Endothelial cell of hepatic sinusoid (primary cell): ENCODE data around the gene ARHGEF10L.

Experiments
- in situ Hi-C: cut with HindIII; loops from 2 replicates; pipeline ENCODE4 v1.10.0; 2017; ENCODE audit warnings: low sequenced_read_pairs

ARHGEF10L gene

DNA sequence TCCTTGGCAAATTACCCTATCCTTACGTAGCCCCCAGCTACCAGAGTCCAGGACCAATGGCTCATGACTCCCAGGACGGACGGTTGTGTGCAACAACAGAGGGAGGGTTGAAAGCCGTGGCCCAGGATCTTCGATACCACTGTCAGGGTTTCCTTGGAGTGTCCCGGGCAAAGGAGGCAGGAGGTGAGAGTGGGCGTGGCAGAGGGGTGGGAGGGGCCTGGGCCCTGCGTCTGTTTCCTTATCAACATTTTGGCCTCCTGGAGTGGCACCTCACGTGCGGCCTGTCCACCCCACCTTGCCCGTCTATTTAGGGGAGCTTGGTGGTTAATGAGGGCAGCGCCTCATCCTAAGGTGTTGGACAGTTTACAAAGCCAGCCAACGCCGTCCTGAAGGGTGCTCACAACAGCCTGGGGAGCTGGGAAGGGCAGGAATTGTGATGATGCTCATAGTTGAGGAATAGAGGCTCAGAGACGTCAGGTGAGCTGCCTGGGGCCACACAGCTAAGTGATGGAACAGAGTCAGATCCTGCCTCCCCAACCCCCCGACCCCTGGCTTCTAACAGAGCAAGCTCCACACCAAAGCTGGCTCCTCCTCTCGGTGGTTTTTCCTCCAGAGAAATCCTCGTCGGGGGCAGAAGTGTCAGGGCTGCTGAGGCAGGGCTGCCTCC lies 17.4 kb upstream of the ARHGEF10L start:
- in situ Hi-C loops: no loop called here

DNA sequence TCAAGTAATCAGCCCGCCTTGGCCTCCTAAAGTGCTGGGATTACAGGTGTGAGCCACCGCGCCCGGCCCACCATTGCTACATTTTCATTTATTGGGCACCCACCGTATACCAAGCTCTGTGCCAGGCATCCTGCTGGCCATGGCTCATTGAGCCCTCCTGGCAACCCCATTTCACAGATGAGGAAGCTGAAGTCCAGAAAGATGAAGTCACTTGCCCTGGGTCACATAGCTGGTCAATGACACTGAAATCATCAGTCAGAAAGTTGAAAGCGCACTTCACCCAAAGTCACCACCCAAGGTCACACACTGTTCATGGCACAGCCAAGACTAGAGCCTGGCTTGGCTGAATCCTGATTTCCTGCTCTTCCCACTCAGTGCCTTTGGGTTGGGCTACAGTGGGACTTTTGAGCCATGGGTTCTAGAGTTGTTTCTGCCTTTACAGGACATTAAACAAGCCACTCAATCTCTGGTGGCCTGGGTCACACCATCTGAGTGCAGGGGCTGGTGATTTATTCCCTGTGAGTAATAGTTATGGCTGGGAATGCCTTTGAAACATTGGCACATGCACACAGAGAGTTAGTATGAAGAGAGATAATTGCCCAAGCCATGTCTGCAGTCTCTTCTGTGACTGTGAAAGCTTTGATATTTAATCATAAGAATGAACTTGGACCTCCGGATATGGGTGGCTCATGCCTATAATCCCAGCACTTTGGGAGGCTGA lies 16.0 kb upstream of the ARHGEF10L start:
- in situ Hi-C loops: no loop called here

DNA sequence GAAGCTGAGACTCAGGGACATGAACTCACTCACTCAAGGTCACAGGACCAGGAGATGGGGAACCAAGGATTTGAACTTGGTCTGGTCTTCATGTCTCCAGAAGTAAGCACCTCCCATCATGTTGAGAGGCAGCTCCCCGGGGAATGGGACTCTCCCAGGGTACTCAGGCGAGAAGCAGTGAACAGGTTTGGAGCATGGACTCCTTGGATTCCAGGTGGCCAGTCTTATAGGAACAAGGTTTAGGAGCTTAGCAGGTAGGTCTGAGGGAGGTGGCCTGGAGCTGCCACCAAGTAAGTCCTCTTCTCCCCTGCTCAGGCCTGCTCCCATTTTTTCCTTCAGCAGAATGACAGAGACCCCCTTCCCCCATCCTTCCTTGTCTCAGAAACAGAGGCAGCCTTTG lies 14.9 kb upstream of the ARHGEF10L start:
- in situ Hi-C loops: no loop called here

DNA sequence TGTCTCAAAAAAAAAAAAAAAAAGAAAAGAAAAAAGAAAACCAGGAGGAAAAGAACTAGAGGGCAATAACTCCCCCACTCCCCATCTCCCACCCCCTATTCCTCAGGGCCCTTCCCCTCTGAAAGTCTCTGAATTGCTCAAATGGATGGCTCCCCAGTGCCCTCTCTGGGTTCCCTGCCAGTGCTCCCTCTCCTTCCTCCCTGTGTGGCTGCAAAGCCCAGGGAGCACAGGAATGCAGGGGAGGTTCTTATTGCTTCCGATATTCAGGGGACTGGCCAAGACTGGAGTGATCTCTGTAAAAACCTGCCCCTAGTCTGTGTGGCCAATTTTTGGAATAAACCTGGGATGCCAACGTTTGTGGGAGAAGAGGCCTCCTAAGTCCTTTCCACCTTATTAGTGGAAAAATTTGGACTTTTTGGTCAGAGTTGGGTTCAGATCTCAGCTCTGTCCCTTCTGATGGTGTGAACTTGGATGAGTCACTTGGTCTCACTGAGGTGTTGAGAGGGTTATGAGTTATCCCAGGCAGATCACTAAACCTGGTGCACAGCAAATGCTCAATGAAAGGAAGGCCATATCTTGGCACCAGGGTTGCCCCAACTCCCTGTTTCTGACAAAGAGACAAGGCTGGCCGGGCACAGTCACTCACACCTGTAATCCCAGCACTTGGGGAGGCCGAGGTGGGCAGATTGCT lies 13.4 kb upstream of the ARHGEF10L start:
- in situ Hi-C loops: no loop called here

DNA sequence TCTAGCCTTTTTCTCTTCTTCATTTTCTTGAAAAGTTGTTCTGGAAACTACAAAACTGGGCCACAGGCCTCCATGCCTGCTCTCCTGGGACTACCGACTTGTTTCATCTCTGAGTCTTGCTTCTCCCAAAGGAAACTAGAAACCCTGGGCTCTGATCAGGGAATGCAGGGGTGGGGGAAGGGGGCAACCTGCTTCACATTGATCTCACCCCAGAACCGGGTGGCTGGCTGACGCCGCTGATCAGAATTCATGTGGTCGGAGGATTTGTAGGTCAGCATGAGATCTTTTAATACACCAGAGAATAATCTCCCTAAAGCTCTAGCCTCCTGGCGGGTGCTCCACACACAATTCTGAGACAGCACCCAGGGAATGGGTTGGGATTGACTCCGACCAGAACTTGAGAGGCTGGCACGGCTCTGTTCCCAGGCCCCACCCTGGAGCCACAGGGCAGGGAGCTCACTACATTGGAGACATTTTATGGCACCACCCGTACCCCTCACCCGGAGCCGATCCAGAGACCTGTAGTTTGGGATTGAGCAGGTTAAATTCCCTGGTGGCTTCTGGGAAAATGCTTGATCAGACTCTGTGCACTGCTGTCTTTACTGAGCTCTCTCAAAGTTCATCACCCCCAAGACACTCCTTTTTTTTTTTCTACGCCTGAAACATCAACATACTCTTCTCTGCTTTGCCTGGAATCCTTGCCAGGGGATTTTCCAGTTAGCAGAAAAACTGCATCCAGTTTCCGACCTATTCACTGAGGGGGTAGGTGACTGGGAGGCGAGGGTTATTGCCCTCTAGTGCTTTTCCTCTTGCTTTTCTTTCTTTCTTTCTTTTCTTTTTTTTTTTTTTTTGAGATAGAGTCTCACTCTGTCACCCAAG lies 12.2 kb upstream of the ARHGEF10L start:
- in situ Hi-C loops: no loop called here

DNA sequence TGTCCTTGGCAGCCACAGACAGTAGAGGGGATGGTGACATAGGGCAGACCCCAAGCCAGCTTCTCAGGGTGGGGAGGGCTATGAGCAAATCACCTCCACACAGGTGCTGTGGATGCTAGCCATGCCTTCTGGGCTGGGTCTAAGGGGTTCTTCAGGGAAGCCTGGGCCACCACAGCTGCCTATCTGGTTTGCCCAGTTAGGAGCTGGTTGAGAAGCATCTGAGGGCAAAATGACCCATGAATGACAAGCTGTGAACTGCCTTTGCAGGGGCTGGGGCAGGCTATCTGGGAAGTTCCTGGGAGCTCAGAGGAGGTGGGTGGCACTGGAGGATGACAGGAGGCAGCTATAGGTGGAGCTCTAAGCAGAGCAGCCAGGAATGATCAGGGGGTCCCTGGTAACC lies 10.1 kb upstream of the ARHGEF10L start:
- in situ Hi-C loops: no loop called here

DNA sequence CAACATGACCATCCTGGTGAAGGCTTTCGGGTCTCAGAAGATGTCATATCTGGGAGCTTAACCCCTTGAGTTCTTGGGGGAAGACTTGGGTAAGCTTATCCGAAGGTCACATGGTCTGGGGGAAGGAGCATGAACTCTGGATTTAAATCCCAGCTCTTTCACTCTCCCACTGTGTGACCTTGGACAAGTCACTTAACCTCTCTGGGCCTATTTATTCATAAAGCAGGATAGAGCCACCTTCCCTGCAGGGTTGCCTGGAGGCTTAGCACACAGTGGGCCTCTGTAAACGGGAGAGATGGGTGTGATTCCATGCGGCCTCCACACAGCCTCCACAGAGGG lies 8.2 kb upstream of the ARHGEF10L start:
- in situ Hi-C loops: no loop called here

DNA sequence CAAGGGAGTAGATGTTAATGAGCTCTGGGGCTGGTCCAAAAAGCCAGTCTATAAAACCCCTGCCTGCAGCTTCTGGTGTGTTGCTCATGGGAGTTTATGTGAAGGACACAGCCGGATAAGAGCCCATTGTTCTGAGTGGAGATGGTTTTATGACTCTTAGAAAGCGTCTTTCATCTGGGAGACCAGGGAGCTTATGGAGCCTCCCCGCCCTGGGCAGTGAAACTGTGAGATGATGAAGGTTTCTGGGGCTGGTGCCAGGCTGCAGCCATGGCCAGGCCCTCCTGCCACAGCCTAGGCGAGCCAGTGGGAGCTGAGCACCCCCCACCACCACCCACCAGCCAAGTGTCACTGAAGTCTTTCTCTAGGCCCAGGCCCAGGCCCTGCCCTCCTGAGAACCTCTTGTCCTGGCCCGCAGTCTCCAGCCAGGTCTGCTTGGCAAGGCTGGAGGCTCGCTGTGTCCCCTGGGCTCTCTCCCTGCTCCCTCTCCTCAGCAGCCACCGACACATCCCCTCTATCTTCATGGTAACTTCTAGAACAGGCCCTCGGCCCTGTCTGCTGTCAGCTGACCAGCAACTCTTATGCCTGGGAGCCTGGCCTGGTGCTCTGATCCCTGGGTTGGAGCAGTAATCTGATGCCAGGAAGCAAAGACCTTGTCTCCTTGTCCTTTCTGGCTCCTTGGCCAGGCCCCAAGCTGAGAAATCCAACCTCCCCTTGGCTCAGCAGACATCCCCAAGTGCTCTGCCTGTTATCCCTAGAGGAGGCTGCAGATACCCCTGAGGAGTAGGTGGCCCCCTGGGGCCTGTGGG lies 7.6 kb upstream of the ARHGEF10L start:
- in situ Hi-C loops: no loop called here

DNA sequence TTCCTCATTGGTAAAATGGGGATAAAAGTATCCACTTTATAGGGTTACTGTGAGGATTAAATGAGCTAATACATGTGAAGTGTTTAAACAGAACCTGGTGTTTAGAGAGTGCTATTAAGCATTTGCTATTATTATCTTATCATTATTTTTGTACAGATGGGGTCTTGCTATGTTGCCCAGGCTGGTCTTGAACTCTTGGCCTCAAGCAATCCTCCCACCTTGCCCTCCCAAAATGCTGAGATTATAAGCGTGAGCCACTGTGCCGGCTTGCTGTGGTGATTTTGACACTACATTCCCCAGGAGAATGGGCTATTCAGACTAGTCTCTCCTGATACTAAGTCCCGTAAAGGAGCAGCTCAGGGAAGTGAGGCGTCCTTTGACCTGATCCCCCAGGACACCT lies 6.3 kb upstream of the ARHGEF10L start:
- in situ Hi-C loops: no loop called here

DNA sequence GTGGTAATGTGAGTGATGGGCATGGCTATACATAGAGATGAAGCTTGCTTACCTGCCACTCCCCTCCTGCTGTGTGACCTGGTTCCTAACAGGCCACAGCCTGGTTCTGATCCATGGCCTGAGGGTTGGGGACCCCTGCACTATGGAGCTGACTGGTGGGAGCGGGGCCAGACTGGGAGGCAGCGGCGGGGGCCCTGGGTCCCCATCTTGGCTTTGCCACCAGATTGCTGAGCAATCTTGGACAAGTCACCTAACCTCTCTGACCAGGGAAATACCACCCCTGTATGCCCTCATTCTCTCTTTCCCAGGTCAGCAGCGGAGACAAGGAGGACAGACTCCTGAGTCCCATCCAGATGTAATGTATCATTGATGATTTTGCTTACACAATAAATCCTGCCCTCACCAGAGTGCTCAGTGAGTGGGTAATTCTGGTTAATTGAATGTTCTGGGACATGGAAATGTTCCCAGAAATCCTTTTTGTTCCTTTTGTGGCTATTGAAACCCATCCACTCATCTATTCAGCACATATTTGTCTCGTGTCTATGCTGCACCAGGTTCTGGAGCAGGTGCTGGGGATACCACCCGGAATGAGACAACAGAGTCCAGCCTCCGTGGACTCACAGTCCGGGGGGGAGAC lies 4.1 kb upstream of the ARHGEF10L start:
- in situ Hi-C loops: loop anchor here (5.0 kb wide), 1 partner anchor 62 kb away; no protein-coding TSS in a partner anchor

DNA sequence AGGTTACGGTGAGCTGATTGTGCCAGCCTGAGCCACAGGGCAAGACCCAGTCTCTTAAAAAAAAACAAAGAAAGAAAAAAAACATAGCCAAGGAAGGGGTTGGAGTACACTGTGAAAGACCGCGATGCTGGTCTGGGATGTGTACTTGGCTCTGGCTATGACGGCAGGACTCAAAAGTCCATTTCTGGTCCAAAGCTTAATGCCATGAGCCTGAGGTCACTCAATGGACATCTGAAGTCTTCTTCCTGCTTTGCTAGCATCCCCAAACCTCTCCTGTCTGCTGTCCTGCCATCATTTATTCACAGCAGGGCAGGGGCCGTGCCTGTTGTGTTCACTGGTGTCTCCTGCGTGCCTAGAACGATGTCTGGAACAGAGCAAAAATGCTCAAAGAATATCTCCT lies 1.5 kb upstream of the ARHGEF10L start:
- in situ Hi-C loops: loop anchor here (5.0 kb wide), 1 partner anchor 59 kb away; no protein-coding TSS in a partner anchor

DNA sequence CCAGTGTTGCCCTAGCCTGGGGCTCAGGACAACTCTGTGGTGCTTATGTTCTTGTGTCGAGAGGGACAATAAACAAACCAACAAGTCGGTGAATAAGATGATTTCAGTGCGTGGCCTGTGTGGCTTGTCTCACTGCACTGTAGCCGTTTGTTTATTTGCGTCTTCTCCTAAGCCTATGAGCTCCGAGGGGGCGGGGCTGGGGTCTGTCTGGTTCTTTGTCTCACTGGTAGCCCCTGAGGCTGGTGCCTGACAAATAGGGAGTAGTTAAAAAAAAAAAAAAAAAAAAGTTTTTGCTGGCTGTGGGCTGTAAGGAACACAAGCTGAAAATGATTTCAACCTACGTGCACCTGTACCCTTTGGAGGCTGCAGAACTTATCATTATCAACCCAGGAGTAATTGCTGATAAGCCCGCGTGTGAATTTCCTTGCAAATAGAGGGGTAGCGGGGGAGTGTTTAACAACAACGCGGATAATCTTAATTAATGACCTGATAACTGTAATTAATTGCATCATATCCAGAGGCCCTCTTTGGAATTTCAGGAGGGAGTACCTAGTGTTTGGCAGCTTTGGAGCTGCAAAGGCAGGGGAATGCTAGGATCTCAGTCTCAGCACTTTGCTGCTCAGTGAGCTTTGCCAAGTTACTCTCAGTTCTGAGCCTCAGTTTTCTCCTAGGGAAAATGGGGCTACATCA lies 925 bp upstream of the ARHGEF10L start:
- in situ Hi-C loops: loop anchor here (5.0 kb wide), 1 partner anchor 59 kb away; no protein-coding TSS in a partner anchor

DNA sequence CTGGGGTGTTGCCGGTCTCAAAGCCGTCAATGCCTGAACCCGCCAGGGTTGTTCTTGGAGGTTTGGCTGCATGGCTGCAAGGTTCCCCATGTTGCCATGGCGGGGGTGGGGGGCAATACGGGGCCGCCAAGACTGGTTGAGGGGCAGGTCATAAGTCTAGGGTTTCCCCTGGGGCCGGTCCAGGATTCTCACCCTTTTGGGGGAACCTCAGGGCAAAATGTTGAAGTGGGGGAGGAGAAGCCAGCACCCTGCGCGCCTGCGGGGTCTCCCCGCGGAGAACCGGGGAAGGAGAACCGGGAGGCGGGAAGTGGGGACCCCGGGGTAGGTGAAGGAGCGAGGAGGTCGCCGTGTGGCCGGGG lies 401 bp upstream of the ARHGEF10L start:
- in situ Hi-C loops: loop anchor here (5.0 kb wide), 1 partner anchor 58 kb away; no protein-coding TSS in a partner anchor

DNA sequence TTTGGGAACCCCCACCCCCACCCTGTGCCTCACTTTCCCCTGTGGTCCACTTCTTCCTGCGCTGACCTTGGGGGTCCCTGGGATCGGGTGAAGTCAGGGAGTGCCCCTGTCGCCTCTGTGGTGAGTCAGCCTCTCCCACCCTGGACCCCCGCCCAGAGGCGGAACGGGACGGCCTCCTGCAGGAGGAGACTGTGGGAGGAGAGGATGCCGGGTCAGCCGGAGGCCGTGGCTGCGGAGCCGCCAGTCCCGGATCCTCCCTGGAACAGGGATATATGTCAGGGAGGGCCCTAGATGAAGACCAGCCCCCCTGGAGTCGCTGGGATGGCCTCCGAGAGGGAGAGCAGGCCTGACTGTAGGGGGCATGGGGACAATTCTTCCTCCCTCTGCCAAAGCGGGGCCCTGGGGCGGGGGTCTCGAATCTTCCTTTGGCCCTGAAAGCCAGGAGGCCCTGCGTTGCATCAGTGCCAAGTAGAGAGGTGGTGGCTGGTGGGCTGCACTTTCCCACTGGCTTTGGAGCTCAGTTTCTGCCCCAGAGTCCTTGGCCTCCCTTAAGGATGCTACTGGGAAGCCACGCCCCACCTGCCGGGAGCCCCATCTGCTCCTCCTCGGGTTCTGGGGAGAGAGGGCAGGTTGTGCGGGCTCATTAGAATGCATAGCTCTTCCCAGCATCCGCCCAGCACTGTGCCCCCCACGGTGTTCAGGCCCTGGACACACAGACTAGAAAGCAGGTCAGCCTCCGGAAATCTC lies 930 bp downstream of the ARHGEF10L start:
- in situ Hi-C loops: no loop called here

DNA sequence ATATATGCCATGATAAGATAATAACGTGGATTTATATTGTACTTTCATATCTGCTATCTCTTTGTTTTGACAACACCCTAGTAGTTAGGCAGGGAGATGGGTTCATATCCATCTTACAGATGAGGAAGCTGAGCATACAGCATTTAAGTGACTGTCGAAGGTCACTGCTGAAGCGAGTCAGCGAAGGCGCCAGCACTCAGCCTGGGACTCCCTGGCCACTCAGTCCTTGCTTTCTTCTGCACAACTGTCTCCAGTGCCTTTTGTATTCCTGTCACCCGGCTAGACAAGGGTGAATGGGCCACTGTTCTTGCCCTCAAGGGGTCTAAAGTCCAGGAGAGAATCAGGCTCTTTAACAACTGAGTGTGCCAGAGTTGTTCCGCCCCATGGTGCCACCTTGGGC lies 3.1 kb downstream of the ARHGEF10L start:
- in situ Hi-C loops: no loop called here

DNA sequence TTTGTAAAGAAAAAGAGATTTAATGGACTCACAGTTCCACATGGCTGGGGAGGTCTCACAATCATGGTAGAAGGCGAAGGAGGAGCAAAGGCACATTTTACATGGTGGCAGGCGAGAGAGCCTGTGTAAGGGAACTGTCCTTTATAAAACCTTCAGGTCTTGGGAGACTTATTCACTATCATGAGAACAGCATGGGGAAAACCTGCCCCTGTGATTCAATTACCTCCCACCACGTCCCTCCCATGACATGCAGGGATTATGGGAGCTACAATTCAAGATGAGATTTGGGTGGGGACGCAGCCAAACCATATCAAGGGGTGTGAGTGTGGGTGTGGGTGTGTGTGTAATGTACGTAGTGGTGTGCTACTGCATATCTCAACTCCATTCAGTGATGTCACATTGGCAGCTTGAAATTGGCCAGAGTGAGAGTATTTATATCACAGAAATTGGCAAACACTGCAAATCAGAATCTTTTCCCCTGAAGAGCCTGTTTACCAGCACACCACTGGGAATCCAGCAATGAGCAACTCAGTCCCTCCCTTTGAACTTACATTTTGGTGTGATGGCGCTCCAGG lies 5.4 kb downstream of the ARHGEF10L start:
- in situ Hi-C loops: no loop called here

DNA sequence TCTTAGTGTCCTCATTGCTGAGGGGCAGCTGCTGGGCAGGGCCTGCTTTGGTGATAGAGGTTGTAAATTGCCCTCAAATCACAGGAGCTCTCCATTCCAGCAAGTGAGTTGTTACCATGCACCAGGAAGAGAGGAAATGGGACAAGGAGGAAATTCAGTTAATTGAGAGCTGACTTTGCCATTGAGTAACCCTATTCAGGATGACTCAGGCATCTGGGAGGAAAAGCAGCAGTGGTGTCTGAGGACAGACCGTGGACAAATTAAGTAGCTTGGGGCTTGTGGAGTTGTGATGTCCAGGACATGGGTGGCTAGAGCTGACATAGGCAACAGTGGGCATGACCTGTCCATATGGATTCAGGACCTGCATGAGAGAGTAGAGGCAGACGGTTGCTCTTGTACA lies 5.9 kb downstream of the ARHGEF10L start:
- in situ Hi-C loops: no loop called here
